Measurements from ENCODE around the gene SMIM5. TPM values are rescaled to one million over a fixed set of nuclear protein-coding genes. Genes with fewer than 3 reads are reported as not detected.

Gene SMIM5
- polyA plus RNA-seq, 3 donors: 0.15 to 3.3 (median 0.43) TPM

DNA sequence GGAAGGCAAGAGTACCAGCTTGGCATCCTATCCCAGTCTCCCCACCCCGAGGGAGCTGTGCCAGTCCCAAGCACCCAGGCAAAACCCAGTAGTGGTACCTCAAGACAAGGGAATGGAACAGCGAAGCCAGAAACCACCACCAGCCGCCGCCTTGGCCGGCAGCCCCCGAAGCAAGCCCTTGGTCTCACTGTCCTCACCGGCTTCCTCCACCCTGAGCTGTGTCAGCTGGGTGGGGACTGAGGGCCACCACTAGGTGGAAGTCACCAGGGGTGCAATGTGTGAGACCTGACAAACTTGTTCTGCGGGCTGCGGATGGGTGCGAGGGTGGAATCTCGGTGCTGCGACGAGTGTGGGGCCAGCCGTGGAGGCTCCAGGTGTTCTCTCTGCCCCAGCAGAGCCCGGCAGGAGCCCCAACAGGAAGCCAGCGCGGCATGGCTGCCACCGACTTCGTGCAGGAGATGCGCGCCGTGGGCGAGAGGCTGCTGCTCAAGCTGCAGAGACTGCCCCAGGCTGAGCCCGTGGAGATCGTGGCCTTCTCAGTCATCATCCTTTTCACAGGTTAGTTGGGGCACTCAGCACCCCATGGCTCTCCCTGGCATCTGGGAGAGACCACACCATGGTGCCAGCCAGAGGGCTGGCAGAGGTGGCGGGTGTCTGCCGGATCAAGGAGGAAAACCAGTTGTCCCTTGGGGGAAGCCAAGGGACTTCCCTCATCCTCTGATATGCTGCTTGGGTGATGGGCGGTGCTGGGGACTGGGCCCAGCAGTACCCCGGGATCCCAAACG lies 6.7 kb downstream of the SMIM5 start:
- H3K27ac Mint-ChIP-seq: no peak overlapping the region
- no peak overlapping the region for H3K9ac ChIP-seq (ENCODE audit: insufficient read depth, low read length, poor library complexity, severe bottlenecking)

DNA sequence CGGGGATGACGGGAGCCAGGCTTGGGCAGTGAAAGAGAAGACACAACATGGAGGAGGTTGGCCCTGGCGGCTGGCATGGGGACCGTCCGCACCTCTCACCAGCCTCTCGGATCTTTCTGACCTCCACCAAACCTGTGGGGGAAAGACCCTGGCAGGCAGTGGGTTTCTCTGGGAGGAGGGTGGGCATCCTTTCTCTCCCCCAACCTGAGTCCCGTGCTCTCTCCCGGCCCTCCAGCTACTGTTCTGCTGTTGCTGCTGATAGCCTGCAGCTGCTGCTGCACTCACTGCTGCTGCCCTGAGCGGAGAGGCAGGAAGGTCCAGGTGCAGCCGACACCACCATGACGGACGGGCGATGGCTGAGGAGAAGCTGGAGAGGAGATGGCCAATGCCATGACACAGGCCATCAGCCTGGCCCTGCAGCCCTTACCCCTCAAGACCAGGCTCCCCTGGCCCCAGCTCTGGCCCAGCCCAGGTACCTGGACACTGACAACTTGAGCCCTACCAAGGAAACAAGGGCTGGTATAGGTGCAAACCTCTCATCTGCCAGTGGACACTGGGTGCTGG lies 7.4 kb downstream of the SMIM5 start:
- no peaks in the 10 kb centered on the region for H3K27me3 ChIP-seq (ENCODE audit: control insufficient read depth in 2 of 2, insufficient read depth in 2 of 2, low read length in 2 of 2)
- no peak overlapping the region for H3K4me2 ChIP-seq (replicated peaks; ENCODE audit: extremely low read depth, low read length, poor library complexity, severe bottlenecking)
- no peaks in the 10 kb centered on the region for H3K9me3 ChIP-seq (replicated peaks in 1 of 2; ENCODE audit: control insufficient read depth in 1 of 2, insufficient read depth in 1 of 2, low read length in 2 of 2)
- Mint-ChIP-seq H3K27me3 (ENCODE audit: low read depth in 3 of 3) (peaks cover 0 to 2% (median 0%) of the 10 kb centered on the region in 3 donors), H3K9me3 (peaks cover 0 to 2% (median 0%) of the 10 kb centered on the region in 7 donors), H3K4me3 (no peak overlapping the region), H3K36me3 (peaks cover 23 to 45% of the 10 kb centered on the region in 2 donors), H3K4me1 (peaks cover 10% of the 10 kb centered on the region), H3K27ac (no peak overlapping the region)
- no peaks in the 10 kb centered on the region for H3K79me2 ChIP-seq (ENCODE audit: insufficient read depth, low read length)
- H3K4me3 ChIP-seq (replicated peaks in 1 of 3; ENCODE audit: low read depth in 2 of 3, low read length in 3 of 3): no peak overlapping the region
- H3K27ac ChIP-seq (ENCODE audit: low read depth in 1 of 2, low read length in 2 of 2): no peak overlapping the region
- H3K36me3 ChIP-seq (replicated peaks in 1 of 2; ENCODE audit: control insufficient read depth in 1 of 2, insufficient read depth in 2 of 2, low read length in 2 of 2): peaks cover 14 to 44% of the 10 kb centered on the region in 2 donors
- H2AFZ ChIP-seq (ENCODE audit: insufficient read depth, low read depth, low read length, poor library complexity, severe bottlenecking): no peak overlapping the region
- no peak overlapping the region for H3K9ac ChIP-seq (ENCODE audit: insufficient read depth, low read length, poor library complexity, severe bottlenecking)
- intact Hi-C loops (cut with micrococcal nuclease): no loop called here
- TF ChIP-seq, protein P1, sequence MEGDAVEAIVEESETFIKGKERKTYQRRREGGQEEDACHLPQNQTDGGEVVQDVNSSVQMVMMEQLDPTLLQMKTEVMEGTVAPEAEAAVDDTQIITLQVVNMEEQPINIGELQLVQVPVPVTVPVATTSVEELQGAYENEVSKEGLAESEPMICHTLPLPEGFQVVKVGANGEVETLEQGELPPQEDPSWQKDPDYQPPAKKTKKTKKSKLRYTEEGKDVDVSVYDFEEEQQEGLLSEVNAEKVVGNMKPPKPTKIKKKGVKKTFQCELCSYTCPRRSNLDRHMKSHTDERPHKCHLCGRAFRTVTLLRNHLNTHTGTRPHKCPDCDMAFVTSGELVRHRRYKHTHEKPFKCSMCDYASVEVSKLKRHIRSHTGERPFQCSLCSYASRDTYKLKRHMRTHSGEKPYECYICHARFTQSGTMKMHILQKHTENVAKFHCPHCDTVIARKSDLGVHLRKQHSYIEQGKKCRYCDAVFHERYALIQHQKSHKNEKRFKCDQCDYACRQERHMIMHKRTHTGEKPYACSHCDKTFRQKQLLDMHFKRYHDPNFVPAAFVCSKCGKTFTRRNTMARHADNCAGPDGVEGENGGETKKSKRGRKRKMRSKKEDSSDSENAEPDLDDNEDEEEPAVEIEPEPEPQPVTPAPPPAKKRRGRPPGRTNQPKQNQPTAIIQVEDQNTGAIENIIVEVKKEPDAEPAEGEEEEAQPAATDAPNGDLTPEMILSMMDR (IDR thresholded peaks at IDR 0.05): no peak
- no peaks in the 10 kb centered on the region for H4K20me1 ChIP-seq (ENCODE audit: insufficient read depth, low read length)
- DNase-seq: no peak
- 97% methylated on average over 7 of the region's 13 CpGs for WGBS (ENCODE audit: insufficient coverage)
- peaks cover 3 to 8% of the 10 kb centered on the region in 2 donors for H3K4me1 ChIP-seq (ENCODE audit: control insufficient read depth in 1 of 2, insufficient read depth in 2 of 2, low read length in 2 of 2)

More for the DNA sequence above, 6.7 kb downstream of the SMIM5 start:
- H3K36me3 Mint-ChIP-seq: peaks cover 22 to 40% of the 10 kb centered on the region in 2 donors
- TF ChIP-seq, protein P1 (IDR thresholded peaks at IDR 0.05): no peak
- H3K4me2 ChIP-seq (replicated peaks; ENCODE audit: extremely low read depth, low read length, poor library complexity, severe bottlenecking): no peak overlapping the region
- H3K9me3 ChIP-seq (replicated peaks in 1 of 2; ENCODE audit: control insufficient read depth in 1 of 2, insufficient read depth in 1 of 2, low read length in 2 of 2): no peaks in the 10 kb centered on the region
- no peak for DNase-seq
- no peaks in the 10 kb centered on the region for H3K79me2 ChIP-seq (ENCODE audit: insufficient read depth, low read length)
- no peaks in the 10 kb centered on the region for H3K27me3 ChIP-seq (ENCODE audit: control insufficient read depth in 2 of 2, insufficient read depth in 2 of 2, low read length in 2 of 2)
- no peak overlapping the region for H2AFZ ChIP-seq (ENCODE audit: insufficient read depth, low read depth, low read length, poor library complexity, severe bottlenecking)
- peaks cover 0 to 2% (median 0%) of the 10 kb centered on the region in 3 donors for H3K27me3 Mint-ChIP-seq (ENCODE audit: low read depth in 3 of 3)
- peaks cover 0 to 5% of the 10 kb centered on the region in 2 donors for H3K4me1 ChIP-seq (ENCODE audit: control insufficient read depth in 1 of 2, insufficient read depth in 2 of 2, low read length in 2 of 2)
- H3K27ac ChIP-seq (ENCODE audit: low read depth in 1 of 2, low read length in 2 of 2): no peak overlapping the region
- no peak overlapping the region for H3K4me3 Mint-ChIP-seq
- WGBS (ENCODE audit: insufficient coverage): 94% methylated on average over 29 of the region's 30 CpGs
- peaks cover 0 to 2% (median 0%) of the 10 kb centered on the region in 7 donors for H3K9me3 Mint-ChIP-seq
- no peak overlapping the region for H3K4me3 ChIP-seq (replicated peaks in 1 of 3; ENCODE audit: low read depth in 2 of 3, low read length in 3 of 3)
- intact Hi-C loops (cut with micrococcal nuclease): no loop called here
- peaks cover 8% of the 10 kb centered on the region for H3K4me1 Mint-ChIP-seq
- H4K20me1 ChIP-seq (ENCODE audit: insufficient read depth, low read length): no peaks in the 10 kb centered on the region
- H3K36me3 ChIP-seq (replicated peaks in 1 of 2; ENCODE audit: control insufficient read depth in 1 of 2, insufficient read depth in 2 of 2, low read length in 2 of 2): peaks cover 14 to 44% of the 10 kb centered on the region in 2 donors

All from CD14-positive monocyte (primary cell).